Ascending aorta (tissue), 2 donors: ENCODE results near the gene SLC26A11. TPM values are rescaled to one million over a fixed set of nuclear protein-coding genes. Genes with fewer than 3 reads are reported as not detected.

Experiments
- DNase-seq, 2 donors: peaks; one replicate each; pipeline ENCODE4 v3.0.0-alpha.2; 2019; ENCODE audit warnings: low spot score in 2 of 2
- H3K27ac ChIP-seq, 2 donors: fragments of 200-600 bp; sonication (generic); one replicate each; pipeline ENCODE4 v1.5.1; 2016 to 2017; ENCODE audit warnings: mild to moderate bottlenecking in 1 of 2
- H3K27me3 ChIP-seq: fragments of 200-600 bp; sonication (generic); one replicate; pipeline ENCODE4 v1.5.1; 2017
- H3K36me3 ChIP-seq, 2 donors: fragments of 200-600 bp; sonication (generic); one replicate each; pipeline ENCODE4 v1.5.1; 2016
- H3K4me1 ChIP-seq, 2 donors: fragments of 200-600 bp; sonication (generic); one replicate each; pipeline ENCODE4 v1.5.1; 2016 to 2017; ENCODE audit warnings: mild to moderate bottlenecking in 1 of 2
- H3K4me3 ChIP-seq, 2 donors: fragments of 200-600 bp; sonication (generic); one replicate each; pipeline ENCODE4 v1.5.1; 2016 to 2017; ENCODE audit warnings: mild to moderate bottlenecking in 1 of 2
- H3K9me3 ChIP-seq, 2 donors: fragments of 200-600 bp; sonication (generic); one replicate each; pipeline ENCODE4 v1.5.1; 2016
- intact Hi-C: fragments of 100-400 bp; cut with DNase I; formaldehyde crosslinking; loops from one replicate; pipeline ENCODE4 v1.15.1; 2023
- total RNA-seq: library from RNA; depleted of rRNA; stranded (reverse); fragments of >200 nt; gene quantifications from one replicate; pipeline ENCODE4 v1.1.0, GENCODE V29; 2016
- TF ChIP-seq, protein P1 (sequence below), 3 experiments: fragments of 200-600 bp in 2 of 3; fragments of 450-650 bp in 1 of 3; sonication (generic) in 2 of 3; IDR thresholded peaks; one replicate each; pipeline ENCODE4 v1.5.1; 2016 to 2019; ENCODE audit warnings: antibody characterized with exemption in 3 of 3, mild to moderate bottlenecking in 1 of 3, moderate library complexity in 1 of 3

SLC26A11 gene
- total RNA-seq, 1 donor from 2014 or later = 25.8 TPM

DNA sequence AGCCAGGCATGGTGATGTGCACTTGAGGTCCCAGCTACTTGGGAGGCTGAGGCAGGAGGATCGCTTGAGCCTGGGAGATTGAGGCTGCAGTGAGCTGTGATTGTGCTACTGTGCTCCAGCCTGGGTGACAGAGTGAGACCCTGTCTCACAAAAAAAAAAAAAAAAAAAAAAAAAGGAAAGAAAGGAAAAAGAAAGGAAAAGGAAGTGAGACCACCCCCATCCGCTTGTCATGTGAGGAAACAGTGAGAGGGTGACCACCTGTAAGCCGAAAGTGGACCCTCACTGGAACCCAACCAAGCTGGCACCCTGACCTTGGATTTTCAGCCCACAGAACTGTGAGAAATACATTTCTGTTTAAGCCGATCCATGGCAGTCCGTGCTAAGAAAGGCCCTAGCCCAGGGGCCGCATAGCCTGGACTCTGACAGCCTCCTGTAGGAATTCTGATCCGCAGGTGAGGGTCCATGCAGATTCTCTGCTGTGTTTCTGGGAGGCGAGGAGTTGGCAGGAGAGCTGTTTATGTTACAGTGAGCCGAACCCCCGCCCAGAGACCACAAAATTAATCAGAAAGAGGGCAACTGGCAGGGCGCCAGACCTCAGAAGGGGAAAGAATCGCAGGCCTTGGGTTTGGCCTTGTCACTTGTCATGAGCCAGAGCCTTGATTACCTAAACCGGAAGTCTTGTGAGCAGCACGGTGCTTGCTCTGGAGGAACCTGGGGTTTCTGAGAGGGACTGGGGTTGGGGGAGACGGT lies 1.0 kb upstream of the SLC26A11 start:
- Histone ChIP-seq H3K4me1 (peaks cover 3 to 9% of the 10 kb centered on the region in 2 donors), H3K27ac (peak overlapping the region; percentile 82 to 85), H3K4me3 (peak overlapping the region; percentile 96 to 97), H3K9me3 (no peaks in the 10 kb centered on the region), H3K36me3 (peaks cover 7 to 24% of the 10 kb centered on the region in 2 donors), H3K27me3 (no peaks in the 10 kb centered on the region)
- DNase-seq = peak; percentile 66 to 86
- TF ChIP-seq, protein P1, sequence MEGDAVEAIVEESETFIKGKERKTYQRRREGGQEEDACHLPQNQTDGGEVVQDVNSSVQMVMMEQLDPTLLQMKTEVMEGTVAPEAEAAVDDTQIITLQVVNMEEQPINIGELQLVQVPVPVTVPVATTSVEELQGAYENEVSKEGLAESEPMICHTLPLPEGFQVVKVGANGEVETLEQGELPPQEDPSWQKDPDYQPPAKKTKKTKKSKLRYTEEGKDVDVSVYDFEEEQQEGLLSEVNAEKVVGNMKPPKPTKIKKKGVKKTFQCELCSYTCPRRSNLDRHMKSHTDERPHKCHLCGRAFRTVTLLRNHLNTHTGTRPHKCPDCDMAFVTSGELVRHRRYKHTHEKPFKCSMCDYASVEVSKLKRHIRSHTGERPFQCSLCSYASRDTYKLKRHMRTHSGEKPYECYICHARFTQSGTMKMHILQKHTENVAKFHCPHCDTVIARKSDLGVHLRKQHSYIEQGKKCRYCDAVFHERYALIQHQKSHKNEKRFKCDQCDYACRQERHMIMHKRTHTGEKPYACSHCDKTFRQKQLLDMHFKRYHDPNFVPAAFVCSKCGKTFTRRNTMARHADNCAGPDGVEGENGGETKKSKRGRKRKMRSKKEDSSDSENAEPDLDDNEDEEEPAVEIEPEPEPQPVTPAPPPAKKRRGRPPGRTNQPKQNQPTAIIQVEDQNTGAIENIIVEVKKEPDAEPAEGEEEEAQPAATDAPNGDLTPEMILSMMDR (IDR thresholded peaks at IDR 0.05) = no peak
- intact Hi-C loops = no loop called here

DNA sequence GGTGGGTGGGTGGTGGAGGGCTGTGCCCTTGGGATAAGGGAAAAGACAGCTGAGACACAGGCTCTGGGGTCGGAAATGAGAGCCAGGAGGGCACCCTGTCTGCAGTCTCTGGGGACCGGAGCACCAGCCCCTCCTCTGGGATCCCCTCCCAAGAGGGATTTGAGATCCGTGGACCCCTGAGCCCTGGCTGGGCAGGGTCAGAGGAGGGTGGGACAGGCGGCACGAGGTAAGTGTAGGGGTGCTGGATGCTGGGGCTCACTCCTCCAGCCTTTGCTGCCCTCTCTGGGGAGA lies 519 bp upstream of the SLC26A11 start:
- no peak for DNase-seq

DNA sequence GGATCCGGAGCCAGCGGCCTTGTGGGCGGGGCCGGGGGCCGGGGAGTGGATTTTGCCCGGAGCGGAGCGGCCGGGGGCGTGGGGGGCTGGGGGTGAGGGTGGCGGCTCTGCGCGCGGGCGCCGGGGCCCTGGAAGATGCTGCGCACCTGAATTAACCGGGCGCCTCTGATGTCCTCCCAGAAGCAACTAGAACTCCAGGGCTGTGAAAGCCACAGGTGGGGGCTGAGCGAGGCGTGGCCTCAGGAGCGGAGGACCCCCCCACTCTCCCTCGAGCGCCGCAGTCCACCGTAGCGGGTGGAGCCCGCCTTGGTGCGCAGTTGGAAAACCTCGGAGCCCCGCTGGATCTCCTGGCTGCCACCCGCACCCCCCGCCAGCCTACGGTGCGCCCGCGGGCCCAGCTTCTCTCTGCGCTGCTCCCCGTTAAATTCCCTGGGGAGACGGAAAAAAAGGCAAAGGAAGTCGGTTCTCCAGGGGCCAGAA lies 549 bp downstream of the SLC26A11 start:
- H3K4me1 ChIP-seq = peaks cover 3 to 9% of the 10 kb centered on the region in 2 donors
- peak overlapping the region; percentile 96 to 97 for H3K4me3 ChIP-seq
- peak overlapping the region; percentile 82 to 85 for H3K27ac ChIP-seq
- H3K9me3 ChIP-seq = no peaks in the 10 kb centered on the region
- H3K36me3 ChIP-seq = peaks cover 7 to 12% of the 10 kb centered on the region in 2 donors
- no peaks in the 10 kb centered on the region for H3K27me3 ChIP-seq
- no peak for DNase-seq
- TF ChIP-seq, protein P1 (IDR thresholded peaks at IDR 0.05) = no peak
- intact Hi-C loops = loop anchor here (2.0 to 5.0 kb wide), 2 partner anchors 40 to 73 kb away; partner anchors contain the start of genes EIF4A3 and RNF213

More for the DNA sequence above, 519 bp upstream of the SLC26A11 start:
- H3K36me3 ChIP-seq = peaks cover 7 to 19% of the 10 kb centered on the region in 2 donors
- intact Hi-C loops = loop anchor here (2.0 to 5.0 kb wide), 2 partner anchors 41 to 72 kb away; partner anchors contain the start of genes EIF4A3 and RNF213
- no peaks in the 10 kb centered on the region for H3K9me3 ChIP-seq
- TF ChIP-seq, protein P1 (IDR thresholded peaks at IDR 0.05) = no peak
- peak overlapping the region; percentile 82 to 85 for H3K27ac ChIP-seq
- peaks cover 3 to 9% of the 10 kb centered on the region in 2 donors for H3K4me1 ChIP-seq
- H3K27me3 ChIP-seq = no peaks in the 10 kb centered on the region
- peak overlapping the region; percentile 96 to 97 for H3K4me3 ChIP-seq

DNA sequence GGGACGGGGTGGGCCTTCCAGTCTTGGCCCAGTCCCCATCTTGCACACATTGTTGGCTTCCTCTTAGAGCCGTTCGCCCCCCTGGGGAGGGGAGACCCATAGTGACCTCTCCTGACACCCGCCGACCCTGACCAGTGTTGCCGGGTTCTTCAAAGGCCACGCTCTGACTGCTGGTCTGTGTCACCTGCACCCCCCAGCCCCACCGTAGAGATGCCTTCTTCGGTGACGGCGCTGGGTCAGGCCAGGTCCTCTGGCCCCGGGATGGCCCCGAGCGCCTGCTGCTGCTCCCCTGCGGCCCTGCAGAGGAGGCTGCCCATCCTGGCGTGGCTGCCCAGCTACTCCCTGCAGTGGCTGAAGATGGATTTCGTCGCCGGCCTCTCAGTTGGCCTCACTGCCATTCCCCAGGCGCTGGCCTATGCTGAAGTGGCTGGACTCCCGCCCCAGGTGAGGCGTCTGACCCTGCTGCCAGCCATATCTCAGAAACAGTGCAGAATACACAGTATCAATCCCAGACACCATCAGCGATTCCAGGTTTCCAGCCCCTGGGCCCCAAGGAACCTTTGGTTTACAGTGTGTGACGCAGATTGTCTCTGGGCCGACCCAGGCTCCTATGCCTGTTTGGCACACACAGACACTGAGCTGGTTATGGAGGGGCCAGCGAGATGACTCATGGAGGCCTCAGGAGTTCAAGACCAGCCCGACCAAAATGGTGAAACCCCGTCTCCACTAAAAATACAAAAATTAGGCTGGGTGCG lies 1.3 kb downstream of the SLC26A11 start:
- Histone ChIP-seq H3K4me3 (peak overlapping the region; percentile 96 to 97), H3K36me3 (peaks cover 8 to 9% of the 10 kb centered on the region in 2 donors), H3K4me1 (peaks cover 3 to 9% of the 10 kb centered on the region in 2 donors), H3K27ac (no peak overlapping the region), H3K9me3 (no peaks in the 10 kb centered on the region), H3K27me3 (no peaks in the 10 kb centered on the region)
- TF ChIP-seq, protein P1 (IDR thresholded peaks at IDR 0.05) = no peak
- DNase-seq = no peak
- intact Hi-C loops = loop anchor here (2.0 to 5.0 kb wide), 2 partner anchors 39 to 74 kb away; partner anchors contain the start of genes EIF4A3 and RNF213

DNA sequence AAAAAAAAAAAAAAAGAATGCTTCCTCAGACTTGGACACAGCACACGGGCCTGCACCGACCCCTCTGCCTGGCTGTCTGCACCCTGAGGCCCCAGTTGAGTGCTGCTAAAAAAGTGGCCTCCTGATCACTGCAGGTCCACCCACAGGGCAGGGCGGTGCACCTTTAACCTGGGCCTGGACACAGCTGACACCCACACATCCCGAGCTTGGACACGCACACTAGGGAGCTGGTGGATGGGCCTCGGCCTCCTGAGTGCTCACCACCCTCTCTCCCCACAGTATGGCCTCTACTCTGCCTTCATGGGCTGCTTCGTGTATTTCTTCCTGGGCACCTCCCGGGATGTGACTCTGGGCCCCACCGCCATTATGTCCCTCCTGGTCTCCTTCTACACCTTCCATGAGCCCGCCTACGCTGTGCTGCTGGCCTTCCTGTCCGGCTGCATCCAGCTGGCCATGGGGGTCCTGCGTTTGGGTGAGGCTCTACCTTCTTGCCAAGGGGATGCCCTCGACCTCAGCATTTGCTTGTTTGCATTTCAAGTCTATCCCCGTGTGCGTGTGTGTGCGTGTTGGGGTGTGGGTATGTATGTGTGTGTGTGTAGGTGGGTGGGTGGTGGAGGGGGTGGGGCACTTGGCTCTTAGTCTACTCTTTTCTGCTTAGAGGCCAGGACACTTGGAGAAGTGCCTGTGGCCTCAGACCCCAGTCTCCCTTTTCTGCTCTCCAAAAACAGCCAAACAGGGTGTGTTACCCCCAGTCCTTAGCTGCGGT lies 2.3 kb downstream of the SLC26A11 start:
- peaks cover 3 to 9% of the 10 kb centered on the region in 2 donors for H3K4me1 ChIP-seq
- DNase-seq = no peak
- intact Hi-C loops = loop anchor here (5.0 kb wide), 1 partner anchor 75 kb away; the partner anchor contains the start of gene EIF4A3

More for the DNA sequence above, 2.3 kb downstream of the SLC26A11 start:
- peaks cover 7 to 8% of the 10 kb centered on the region in 2 donors for H3K36me3 ChIP-seq
- H3K27me3 ChIP-seq = no peaks in the 10 kb centered on the region
- no peak overlapping the region for H3K27ac ChIP-seq
- TF ChIP-seq, protein P1 (IDR thresholded peaks at IDR 0.05) = no peak
- no peak overlapping the region for H3K4me3 ChIP-seq
- no peaks in the 10 kb centered on the region for H3K9me3 ChIP-seq
